GM11168 (cell line): ENCODE measurements around the gene AUH.

Source experiments
- in situ Hi-C: fragments of 300-500 bp; cut with MboI; formaldehyde crosslinking; loops from one replicate; pipeline ENCODE4 v1.12.0; 2022; ENCODE audit warnings: low sequenced_read_pairs; ENCODE audit not compliant: unreplicated experiment

AUH gene

GRCh38 chr9:91193658-91194391 lies 167.9 kb downstream of the AUH start:
- in situ Hi-C loops: loop anchor here (5.0 kb wide), 1 partner anchor 37 kb away; no protein-coding TSS in a partner anchor

DNA sequence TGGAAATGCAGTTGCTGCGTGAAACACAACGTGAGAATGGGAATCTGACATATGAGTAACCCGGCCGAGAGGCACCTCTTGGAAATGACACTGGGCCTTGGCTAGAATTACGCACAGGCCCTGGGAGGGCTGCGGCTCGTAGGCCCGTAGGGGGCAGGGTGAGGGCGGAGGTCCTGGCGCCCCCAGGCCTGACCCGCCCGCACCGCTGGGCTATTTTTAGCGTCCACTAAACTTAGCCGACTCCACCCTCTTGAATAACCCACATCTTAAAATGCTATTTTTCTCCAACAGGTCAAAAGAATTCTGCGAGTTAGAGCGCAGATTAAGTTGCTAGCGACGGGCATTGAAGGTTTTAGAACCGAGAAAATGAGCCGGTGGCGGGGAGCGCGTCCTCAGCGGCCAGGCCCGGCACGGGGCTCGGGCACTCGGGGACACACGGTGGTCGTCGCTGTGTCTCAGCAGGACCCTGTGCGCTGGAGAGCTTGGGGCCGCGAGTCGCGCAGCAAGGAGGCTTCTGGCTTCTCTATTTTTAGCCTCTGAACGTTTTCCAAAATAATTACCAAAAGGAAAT lies 168.5 kb downstream of the AUH start:
- in situ Hi-C loops: loop anchor here (5.0 kb wide), 1 partner anchor 36 kb away; no protein-coding TSS in a partner anchor

DNA sequence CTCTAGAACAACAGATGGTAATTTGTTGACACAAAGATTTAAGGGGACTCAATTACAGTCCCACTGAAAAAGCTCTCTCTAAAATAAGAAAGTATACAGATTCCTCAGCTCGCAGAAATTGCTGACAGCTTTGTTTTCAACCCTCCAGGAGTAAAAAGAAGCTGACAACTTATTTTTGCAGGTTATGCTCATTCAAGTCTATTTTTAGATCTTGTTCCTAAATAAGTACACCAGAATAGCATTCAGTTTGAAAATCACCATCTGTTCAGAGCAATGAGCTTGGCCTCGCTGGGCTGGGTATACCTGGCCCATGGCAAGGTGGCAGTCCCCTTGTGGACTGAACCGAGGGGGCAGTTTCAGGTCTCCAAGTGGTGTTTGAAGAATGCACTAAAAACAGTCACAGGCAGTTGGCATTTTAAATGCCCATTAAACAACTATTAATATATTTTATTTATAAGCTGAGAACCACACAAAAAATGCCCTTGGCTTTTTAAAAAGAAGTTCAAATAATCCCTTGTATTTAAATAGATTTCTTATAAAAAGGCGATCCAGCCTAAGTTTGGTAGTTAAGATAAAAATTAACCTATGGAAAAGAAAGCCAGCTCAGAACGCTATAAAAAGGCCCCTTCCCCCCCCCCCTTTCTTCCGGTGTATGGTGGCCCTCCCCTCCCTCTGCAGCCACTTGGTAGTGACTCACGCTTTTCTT lies 169.2 kb downstream of the AUH start:
- in situ Hi-C loops: loop anchor here (5.0 kb wide), 1 partner anchor 35 kb away; no protein-coding TSS in a partner anchor

DNA sequence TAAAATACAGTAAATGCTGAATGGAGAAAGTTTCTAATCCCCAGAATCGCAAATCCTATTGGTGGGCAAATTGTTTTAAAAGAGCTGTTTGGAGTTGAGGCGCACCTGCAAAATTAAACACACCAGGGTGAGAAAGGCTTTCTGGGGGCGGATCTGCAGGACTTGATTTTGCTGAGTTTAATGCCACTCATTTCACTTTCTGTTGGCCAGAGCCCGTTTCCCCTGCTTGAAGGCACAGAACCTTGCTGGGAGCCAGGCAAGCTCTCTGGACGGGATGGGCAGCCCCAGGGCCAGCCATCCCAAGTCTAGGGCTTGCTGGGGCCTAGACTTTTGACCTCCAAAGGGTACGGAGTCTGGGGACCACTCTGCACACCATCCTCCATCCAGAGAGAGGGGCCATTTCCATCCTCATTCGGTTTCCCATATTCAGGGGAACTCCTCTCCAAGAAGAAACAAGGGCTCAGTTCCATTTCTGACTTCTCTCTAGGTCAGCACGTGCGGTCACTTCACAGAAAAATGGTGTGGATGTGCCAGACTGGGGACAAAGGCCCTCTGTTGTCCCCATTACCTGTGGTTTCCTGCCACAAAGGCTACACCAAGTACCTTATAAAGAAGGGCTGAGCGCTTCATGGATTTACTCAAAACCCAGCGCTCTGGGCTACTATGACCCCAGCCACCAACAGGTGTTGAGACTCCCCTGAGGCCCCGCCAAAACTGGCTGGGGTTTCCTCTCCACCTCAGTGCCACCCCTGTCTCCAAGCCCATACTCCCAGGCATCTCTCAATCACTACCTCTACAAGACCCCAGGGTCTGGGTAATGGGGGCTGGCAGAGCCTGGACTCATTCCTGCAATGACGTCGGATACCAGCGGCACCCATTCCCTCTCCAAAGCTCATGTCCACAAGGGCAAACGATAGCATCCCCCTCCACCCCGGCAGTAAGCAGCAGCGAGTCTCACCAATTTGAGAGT lies 170.0 kb downstream of the AUH start:
- in situ Hi-C loops: loop anchor here (5.0 kb wide), 1 partner anchor 34 kb away; no protein-coding TSS in a partner anchor

DNA sequence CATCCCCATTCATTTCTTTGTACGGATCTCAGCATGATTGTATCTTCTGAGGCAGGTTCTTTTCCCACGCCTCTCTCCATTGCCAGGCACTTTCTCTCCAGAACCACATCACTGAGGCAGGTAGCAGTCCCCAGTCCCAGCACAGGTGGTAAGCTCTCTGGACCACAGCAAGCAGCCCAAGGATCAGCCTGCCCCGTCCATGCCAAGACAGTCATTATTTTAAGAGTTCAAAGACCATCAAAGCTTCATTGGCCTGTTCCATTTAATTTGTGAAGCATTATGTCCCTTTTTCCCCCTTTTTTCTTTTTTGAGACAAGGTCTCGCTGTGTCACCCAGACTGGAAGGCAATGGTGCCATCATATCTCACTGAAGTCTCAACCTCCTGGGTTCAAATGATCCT lies 171.7 kb downstream of the AUH start:
- in situ Hi-C loops: loop anchor here (5.0 kb wide), 1 partner anchor 33 kb away; no protein-coding TSS in a partner anchor

DNA sequence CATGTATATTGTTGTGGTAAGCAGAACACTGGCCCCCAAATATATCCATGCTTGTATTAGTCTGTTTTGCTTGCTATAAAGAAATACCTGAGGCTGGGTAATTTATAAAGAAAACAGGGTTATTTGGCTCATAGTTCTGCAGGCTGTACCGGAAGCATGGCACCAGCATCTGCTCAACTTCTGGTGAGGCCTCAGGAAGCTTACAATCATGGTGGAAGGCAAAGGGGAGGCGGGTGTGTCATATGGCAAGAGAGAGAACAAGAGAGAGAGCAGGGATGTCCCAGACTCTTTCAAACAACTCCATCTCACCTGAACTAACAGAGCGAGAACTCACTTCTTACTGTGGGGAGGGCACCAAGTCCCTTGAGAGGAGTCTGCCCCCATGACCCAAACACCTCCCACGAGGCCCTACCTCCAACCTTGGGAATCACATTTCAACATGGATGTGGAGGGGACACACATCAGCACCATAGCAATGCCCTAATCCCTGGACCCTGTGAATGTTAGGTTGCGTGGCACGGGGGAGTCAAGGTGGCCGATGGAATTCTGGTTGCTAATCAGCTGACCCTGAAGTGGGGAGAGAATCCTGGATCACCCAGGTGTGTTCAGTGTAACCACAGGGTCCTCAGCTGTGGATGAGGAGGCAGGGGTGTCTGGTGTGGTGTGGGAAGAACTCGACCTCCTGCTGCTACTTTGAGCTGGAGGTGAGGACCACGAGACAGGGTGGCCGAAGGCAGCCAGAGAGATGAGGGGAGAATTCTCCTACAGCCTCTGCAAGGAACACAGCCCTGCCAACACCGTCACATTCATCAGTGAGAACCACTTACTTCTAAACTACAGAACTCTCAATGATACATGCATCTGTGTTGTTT lies 172.8 kb downstream of the AUH start:
- in situ Hi-C loops: no loop called here

DNA sequence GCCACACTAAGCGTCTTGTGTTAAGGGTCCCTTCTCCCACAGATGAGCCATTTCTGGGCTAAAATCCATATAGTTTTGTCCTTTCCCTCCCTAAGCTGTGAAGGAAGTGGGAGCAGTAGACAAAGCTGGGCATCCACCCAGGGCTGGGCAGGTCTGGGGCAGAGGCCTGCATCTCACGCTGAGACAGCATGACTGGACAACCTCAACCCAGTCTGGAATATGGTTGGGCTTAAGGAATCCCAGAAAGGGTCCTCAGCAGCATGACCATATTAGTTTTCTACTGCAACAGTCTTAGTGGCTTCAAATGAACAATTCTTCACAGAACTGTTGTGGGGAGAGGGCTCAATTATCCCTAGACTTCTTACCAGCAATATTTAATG lies 173.8 kb downstream of the AUH start:
- in situ Hi-C loops: no loop called here

DNA sequence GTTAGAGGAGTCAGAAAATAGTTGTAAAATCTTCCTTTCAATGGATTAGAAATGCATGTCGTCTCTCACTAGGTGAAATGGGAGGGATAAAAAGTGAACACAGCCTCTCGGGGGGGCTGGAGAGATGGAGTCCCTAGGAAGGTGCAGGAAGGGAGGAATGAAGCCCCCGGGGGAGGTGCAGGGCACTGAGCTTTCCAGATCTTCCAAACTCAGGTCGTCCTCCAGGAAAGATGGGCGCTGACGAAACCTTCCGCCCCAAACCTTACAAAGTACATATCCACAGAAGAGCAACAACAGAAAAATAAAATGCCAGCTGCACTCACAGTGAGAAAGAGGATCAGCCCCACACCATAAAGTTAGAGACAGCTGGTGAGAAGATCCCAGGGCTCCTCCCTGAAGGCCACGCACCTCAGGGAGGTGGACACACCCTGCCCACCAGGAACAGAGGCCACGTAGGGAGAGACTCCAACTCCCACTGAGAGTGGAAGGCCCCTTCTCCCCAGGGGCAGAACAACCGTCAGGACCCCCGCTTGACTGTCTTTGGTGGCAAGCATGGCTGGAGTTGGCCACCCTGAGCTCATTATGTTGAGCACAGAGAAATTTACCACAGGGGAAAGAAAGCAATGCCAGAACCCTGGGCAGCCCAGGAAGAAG lies 174.3 kb downstream of the AUH start:
- in situ Hi-C loops: no loop called here

- in situ Hi-C loops: no loop called here
Measured at GRCh38 chr9:91186632-91187108, 175.0 kb downstream of the AUH start.

- in situ Hi-C loops: no loop called here
Measured at GRCh38 chr9:91185193-91185886, 176.4 kb downstream of the AUH start.

DNA sequence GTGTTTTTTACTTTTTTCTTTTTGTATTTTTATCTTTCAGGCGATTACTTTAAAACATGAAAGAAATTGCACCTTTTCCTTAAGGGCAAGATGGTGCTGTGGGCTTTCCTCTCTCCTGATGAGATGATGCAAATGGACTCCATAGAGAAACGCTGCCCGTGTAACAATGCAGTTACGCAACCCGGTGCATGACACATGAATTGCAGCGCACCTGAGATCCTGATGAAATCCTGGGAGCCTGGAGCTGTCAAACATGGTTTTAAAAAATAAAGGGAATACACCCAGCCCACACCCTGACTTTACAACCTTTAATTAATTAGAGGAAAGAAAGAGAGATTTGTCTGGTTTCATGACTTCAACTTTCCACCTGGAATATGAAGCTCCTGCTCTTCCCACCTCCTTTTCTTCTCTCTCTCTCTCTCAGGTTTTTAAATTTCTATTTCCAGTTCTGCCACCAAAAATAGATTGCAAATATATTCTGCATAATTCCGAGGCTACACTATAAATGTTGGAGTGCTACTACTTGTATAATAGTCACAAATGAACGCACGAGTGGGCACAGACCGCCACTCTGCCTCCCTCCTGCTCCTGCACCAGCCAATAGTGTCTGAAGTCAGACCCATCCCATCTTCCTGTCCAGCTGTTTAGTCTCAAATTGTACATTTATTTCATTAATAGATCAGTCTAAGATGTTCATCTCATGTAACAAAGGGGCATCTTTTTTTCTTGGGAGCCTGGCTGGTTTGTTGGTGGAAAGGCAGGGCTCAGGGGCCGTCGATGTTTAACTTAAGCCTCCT lies 179.1 kb downstream of the AUH start:
- in situ Hi-C loops: no loop called here

- in situ Hi-C loops: no loop called here
Measured at GRCh38 chr9:91181541-91181940, 180.2 kb downstream of the AUH start.

GRCh38 chr9:91180930-91181268 lies 180.8 kb downstream of the AUH start:
- in situ Hi-C loops: no loop called here

GRCh38 chr9:91180240-91180929 lies 181.3 kb downstream of the AUH start:
- in situ Hi-C loops: no loop called here

- in situ Hi-C loops: no loop called here
Measured at GRCh38 chr9:91179237-91180138, 182.2 kb downstream of the AUH start.
